ENCODE measurements around the gene HEATR5B. TPM values are rescaled to one million over a fixed set of nuclear protein-coding genes. Genes with fewer than 3 reads are reported as not detected.

Gene HEATR5B
- total and polyA plus RNA-seq, 2 donors (not counting 1 experiment from before 2014, with no cell fraction given): 15.7 to 22.0 TPM

GRCh38 chr2:36960773-36961172, 123.4 kb downstream of the HEATR5B start:
- Histone ChIP-seq H3K4me2 (ENCODE audit: extremely low read depth, insufficient read depth, low read length) (no peak overlapping the region), H3K79me2 (ENCODE audit: control insufficient read depth, insufficient read depth, low read length) (peaks cover 47% of the 10 kb centered on the region), H3K27ac (ENCODE audit: insufficient read depth, low read length) (no peak overlapping the region), H3K9me3 (ENCODE audit: control insufficient read depth, insufficient read depth, low read depth, low read length) (no peaks in the 10 kb centered on the region), H3K4me1 (ENCODE audit: control insufficient read depth, extremely low read depth, insufficient read depth, low read length) (peaks cover 2% of the 10 kb centered on the region), H3K9ac (ENCODE audit: insufficient read depth, low read length) (no peak overlapping the region), H3K36me3 (ENCODE audit: control insufficient read depth, insufficient read depth, low read length) (no peaks in the 10 kb centered on the region), H3K4me3 (replicated peaks in 1 of 4; ENCODE audit: control extremely low read depth in 1 of 4, insufficient read depth in 1 of 4, low read depth in 3 of 4, low read length in 4 of 4) (no peak overlapping the region), H4K20me1 (ENCODE audit: control insufficient read depth, extremely low read depth, insufficient read depth, low read length) (no peaks in the 10 kb centered on the region), H2AFZ (ENCODE audit: low read length) (no peak overlapping the region), H3K27me3 (ENCODE audit: control insufficient read depth, insufficient read depth, low read length) (no peaks in the 10 kb centered on the region)
- no peak for DNase-seq (ENCODE audit: low read depth in 2 of 2)
- TF ChIP-seq EZH2 (IDR thresholded peaks at IDR 0.05; ENCODE audit: low read length, missing control alignments): no peak
- no peak for TF ChIP-seq CTCF (conservative IDR thresholded peaks at IDR 0.05 in 1 of 2, IDR thresholded peaks at IDR 0.05 in 1 of 2; ENCODE audit: low read depth in 1 of 2, low read length in 2 of 2)

GRCh38 chr2:36960005-36960675, 124.0 kb downstream of the HEATR5B start:
- peaks cover 46% of the 10 kb centered on the region for H3K79me2 ChIP-seq (ENCODE audit: control insufficient read depth, insufficient read depth, low read length)
- H3K9me3 ChIP-seq (ENCODE audit: control insufficient read depth, insufficient read depth, low read depth, low read length): no peaks in the 10 kb centered on the region

More at GRCh38 chr2:36960005-36960675, 124.0 kb downstream of the HEATR5B start:
- Histone ChIP-seq H3K27ac (ENCODE audit: insufficient read depth, low read length) (no peak overlapping the region), H3K4me2 (ENCODE audit: extremely low read depth, insufficient read depth, low read length) (no peak overlapping the region), H3K36me3 (ENCODE audit: control insufficient read depth, insufficient read depth, low read length) (no peaks in the 10 kb centered on the region), H3K27me3 (ENCODE audit: control insufficient read depth, insufficient read depth, low read length) (no peaks in the 10 kb centered on the region), H2AFZ (ENCODE audit: low read length) (no peak overlapping the region), H3K9ac (ENCODE audit: insufficient read depth, low read length) (no peak overlapping the region), H3K4me1 (ENCODE audit: control insufficient read depth, extremely low read depth, insufficient read depth, low read length) (peaks cover 2% of the 10 kb centered on the region), H3K4me3 (replicated peaks in 1 of 4; ENCODE audit: control extremely low read depth in 1 of 4, insufficient read depth in 1 of 4, low read depth in 3 of 4, low read length in 4 of 4) (no peak overlapping the region), H4K20me1 (ENCODE audit: control insufficient read depth, extremely low read depth, insufficient read depth, low read length) (no peaks in the 10 kb centered on the region)
- no peak for DNase-seq (ENCODE audit: low read depth in 2 of 2)
- TF ChIP-seq EZH2 (IDR thresholded peaks at IDR 0.05; ENCODE audit: low read length, missing control alignments) (no peak), CTCF (conservative IDR thresholded peaks at IDR 0.05 in 1 of 2, IDR thresholded peaks at IDR 0.05 in 1 of 2; ENCODE audit: low read depth in 1 of 2, low read length in 2 of 2) (no peak)
